HCT116 (cell line): Measurements from ENCODE around the gene KRT33A. TPM values are rescaled to one million over a fixed set of nuclear protein-coding genes. Genes with fewer than 3 reads are reported as not detected.

ENCODE experiments used
- ATAC-seq: fragments of 200-7000 bp; cut with Tn5 transposase; 2 replicates; pipeline ENCODE4 v1.9.1; 2020; ENCODE audit warnings: mild to moderate bottlenecking, moderate library complexity
- BruUV-seq: library from RNA; stranded (reverse); fragments of 400-500 nt; replicated peaks from 2 replicates; lab custom pipeline; 2021; lab: Mats Ljungman, UMichigan
- CTCF ChIA-PET: fragments of 300-600 bp; sonication (Branson Sonifier 250); formaldehyde crosslinking; loops from one replicate; lab custom pipeline; 2021; ENCODE audit warnings: antibody characterized with exemption; lab: Charles Lee
- POLR2A ChIA-PET: fragments of 300-600, 350-600 bp; sonication (Branson Sonifier 250); formaldehyde crosslinking; loops from one replicate; lab custom pipeline; 2021; ENCODE audit warnings: antibody characterized with exemption; lab: Charles Lee
- RAD21 ChIA-PET, 2 experiments: fragments of 300-600 bp; sonication (Branson Sonifier 250); formaldehyde crosslinking; loops; one replicate each; lab custom pipeline; 2023; ENCODE audit warnings: low total read pairs in 2 of 2; ENCODE audit not compliant: uncharacterized antibody in 2 of 2, unreplicated experiment in 2 of 2, low non-redundant PET in 1 of 2; lab: Charles Lee
- DNase-seq: peaks from one replicate; pipeline ENCODE4 v3.0.0-alpha.2; 2010; ENCODE audit warnings: low read depth, low spot score
- H2AFZ ChIP-seq: fragments of 200-600 bp; shearing (Covaris generic), sonication (generic); 2 replicates; pipeline ENCODE4 v1.6.1; 2017; ENCODE audit warnings: low read depth, mixed run types, mixed read lengths, antibody characterized with exemption, low read length; ENCODE audit not compliant: poor library complexity, severe bottlenecking
- H3K27ac ChIP-seq: 2 replicates; pipeline ENCODE4 v1.5.1; 2012; ENCODE audit warnings: low read depth, low read length
- H3K27me3 ChIP-seq: fragments of 200-600 bp; sonication (generic); 2 replicates; pipeline ENCODE4 v1.6.1; 2016; ENCODE audit warnings: mixed run types, low read length, mixed read lengths; ENCODE audit not compliant: insufficient read depth
- H3K36me3 ChIP-seq, 2 experiments: fragments of 200-500 bp in 1 of 2; fragments of 200-600 bp in 1 of 2; sonication (Bioruptor generic) in 1 of 2; sonication (generic) in 1 of 2; 2 replicates each; pipeline versions ENCODE4 v1.5.1 to v1.6.1; 2014 to 2016; ENCODE audit warnings: low read length in 2 of 2, inconsistent platforms in 1 of 2, mixed read lengths in 1 of 2, mixed run types in 1 of 2; ENCODE audit not compliant: insufficient read depth in 2 of 2, control insufficient read depth in 1 of 2
- H3K4me1 ChIP-seq, 2 experiments: fragments of 200-600 bp in 1 of 2; sonication (generic) in 1 of 2; 2 replicates each; pipeline versions ENCODE4 v1.5.1 to v1.6.1; 2012 to 2017; ENCODE audit warnings: low read length in 2 of 2, inconsistent platforms in 1 of 2, mild to moderate bottlenecking in 1 of 2, mixed read lengths in 1 of 2, mixed run types in 1 of 2, moderate library complexity in 1 of 2; ENCODE audit not compliant: insufficient read depth in 2 of 2, control insufficient read depth in 1 of 2
- H3K4me2 ChIP-seq: fragments of 200-600 bp; sonication (generic); 2 replicates; pipeline ENCODE4 v1.6.1; 2017; ENCODE audit warnings: mixed run types, low read length, mixed read lengths
- H3K4me3 ChIP-seq, 2 experiments: fragments of 200-600 bp in 1 of 2; sonication (generic) in 1 of 2; replicated peaks in 1 of 2; 2 replicates each; pipeline ENCODE4 v1.5.1; 2011 to 2016; ENCODE audit warnings: low read length in 2 of 2, control low read depth in 1 of 2, low read depth in 1 of 2, mild to moderate bottlenecking in 1 of 2, mixed read lengths in 1 of 2, mixed run types in 1 of 2
- H3K79me2 ChIP-seq: fragments of 200-600 bp; sonication (generic); 2 replicates; pipeline ENCODE4 v1.6.1; 2017; ENCODE audit warnings: mild to moderate bottlenecking, mixed run types, low read length, moderate library complexity, mixed read lengths; ENCODE audit not compliant: insufficient read depth
- H3K9ac ChIP-seq: fragments of 200-600 bp; sonication (generic); 2 replicates; pipeline ENCODE4 v1.6.1; 2016; ENCODE audit warnings: low read length, mixed read lengths
- H3K9me2 ChIP-seq: fragments of 200-600 bp; sonication (generic), shearing (Covaris generic); 2 replicates; pipeline ENCODE4 v1.6.1; 2017; ENCODE audit warnings: mixed run types, mild to moderate bottlenecking, moderate library complexity; ENCODE audit not compliant: insufficient read depth
- H3K9me3 ChIP-seq, 2 experiments: fragments of 200-500 bp in 1 of 2; fragments of 200-600 bp in 1 of 2; sonication (Bioruptor generic) in 1 of 2; sonication (generic) in 1 of 2; 2 replicates each; pipeline ENCODE4 v1.6.1; 2014 to 2017; ENCODE audit warnings: low read length in 2 of 2, mixed read lengths in 2 of 2, inconsistent platforms in 1 of 2, low read depth in 1 of 2, mild to moderate bottlenecking in 1 of 2, mixed run types in 1 of 2, moderate library complexity in 1 of 2; ENCODE audit not compliant: control insufficient read depth in 1 of 2, insufficient read depth in 1 of 2
- H4K20me1 ChIP-seq: fragments of 200-600 bp; sonication (generic), shearing (Covaris generic); 2 replicates; pipeline ENCODE4 v1.6.1; 2017; ENCODE audit warnings: mixed run types, mild to moderate bottlenecking, moderate library complexity; ENCODE audit not compliant: insufficient read depth
- ATF3 ChIP-seq: IDR thresholded peaks from 2 replicates; pipeline ENCODE4 v1.6.1; 2012
- CBX3 ChIP-seq: IDR thresholded peaks from 2 replicates; pipeline ENCODE4 v1.6.1; 2012; ENCODE audit warnings: low read depth
- CTCF ChIP-seq, 3 experiments: fragments of 200-600 bp in 1 of 3; sonication (generic) in 1 of 3; IDR thresholded peaks in 2 of 3; conservative IDR thresholded peaks in 1 of 3; 2 replicates each; pipeline ENCODE4 v1.5.1; 2012 to 2017; ENCODE audit warnings: low read depth in 2 of 3, low read length in 2 of 3, antibody characterized with exemption in 1 of 3, borderline replicate concordance in 1 of 3, control low read depth in 1 of 3, mild to moderate bottlenecking in 1 of 3, mixed read lengths in 1 of 3, mixed run types in 1 of 3, moderate library complexity in 1 of 3; ENCODE audit not compliant: insufficient read depth in 1 of 3
- EGR1 ChIP-seq: IDR thresholded peaks from 2 replicates; pipeline ENCODE4 v1.6.1; 2012; ENCODE audit warnings: low read depth
- ELF1 ChIP-seq: IDR thresholded peaks from 2 replicates; pipeline ENCODE4 v1.6.1; 2012; ENCODE audit warnings: low read depth, borderline replicate concordance
- EZH2phosphoT487 ChIP-seq: fragments of 200-600 bp; IDR thresholded peaks from 2 replicates; pipeline ENCODE4 v1.6.1; 2018; ENCODE audit warnings: antibody characterized with exemption, borderline replicate concordance
- JUND ChIP-seq: IDR thresholded peaks from 2 replicates; pipeline ENCODE4 v1.6.1; 2012
- POLR2A ChIP-seq: IDR thresholded peaks from 2 replicates; pipeline ENCODE4 v1.7.0; 2011; ENCODE audit warnings: borderline replicate concordance; ENCODE audit not compliant: insufficient read depth, insufficient read length; ENCODE audit errors: extremely low read depth
- POLR2AphosphoS5 ChIP-seq: IDR thresholded peaks from 2 replicates; pipeline ENCODE4 v1.6.1; 2011; ENCODE audit warnings: mild to moderate bottlenecking, low read depth, low read length, moderate library complexity
- RAD21 ChIP-seq: IDR thresholded peaks from 2 replicates; pipeline ENCODE4 v1.6.1; 2012; ENCODE audit warnings: low read depth, mild to moderate bottlenecking
- SP1 ChIP-seq: IDR thresholded peaks from 2 replicates; pipeline ENCODE4 v1.6.1; 2012; ENCODE audit warnings: low read depth
- SRF ChIP-seq: IDR thresholded peaks from 2 replicates; pipeline ENCODE4 v1.6.1; 2012; ENCODE audit warnings: low read depth
- TCF7L2 ChIP-seq: IDR thresholded peaks from 2 replicates; pipeline ENCODE4 v1.7.0; 2011; ENCODE audit warnings: borderline replicate concordance, inconsistent platforms; ENCODE audit not compliant: insufficient read depth, insufficient read length; ENCODE audit errors: extremely low read depth
- YY1 ChIP-seq: IDR thresholded peaks from 2 replicates; pipeline ENCODE4 v1.6.1; 2011; ENCODE audit warnings: low read length, low read depth, moderate library complexity, mild to moderate bottlenecking; ENCODE audit not compliant: insufficient replicate concordance; ENCODE audit errors: extremely low read depth
- intact Hi-C: fragments of 100-400 bp; cut with micrococcal nuclease; formaldehyde crosslinking; loops from 2 replicates; pipeline ENCODE4 v1.10.0; 2022
- total RNA-seq: library from RNA; stranded (reverse); gene quantifications from one replicate; pipeline ENCODE4 v1.2.1, GENCODE V29; 2021; ENCODE audit not compliant: unreplicated experiment
- TF ChIP-seq, protein P1 (sequence below): IDR thresholded peaks from 2 replicates; pipeline ENCODE4 v1.6.1; 2012

KRT33A gene
- total RNA-seq, 1 experiment from 2014 or later, result not detected

GRCh38 chr17:41307647-41308046 lies 43.0 kb downstream of the KRT33A start:
- H3K4me1 ChIP-seq, result no peaks in the 10 kb centered on the region
- no TSS peak for BruUV-seq
- TF ChIP-seq YY1 (no peak), CBX3 (no peak), ELF1 (no peak), ATF3 (no peak), EGR1 (no peak), SRF (no peak), CTCF (IDR thresholded peaks at IDR 0.05 in 2 of 3, conservative IDR thresholded peaks at IDR 0.05 in 1 of 3; ENCODE audit: borderline replicate concordance in 1 of 3, insufficient read depth in 1 of 3, low read depth in 2 of 3, low read length in 2 of 3) (no peak), SP1 (no peak)
- intact Hi-C loops, result no loop called here
- no peaks in the 10 kb centered on the region for H3K79me2 ChIP-seq
- no peaks in the 10 kb centered on the region for H3K27me3 ChIP-seq
- no peak overlapping the region for H3K9ac ChIP-seq
- no peak overlapping the region for H3K27ac ChIP-seq
- RAD21 ChIA-PET, result no interaction called here
- ATAC-seq (no peak), DNase-seq (no peak)
- H3K4me2 ChIP-seq, result no peak overlapping the region
- H3K36me3 ChIP-seq, result no peaks in the 10 kb centered on the region
- no peak overlapping the region for H2AFZ ChIP-seq
- CTCF ChIA-PET, result no interaction called here
- H3K9me3 ChIP-seq, result no peaks in the 10 kb centered on the region
- no peaks in the 10 kb centered on the region for H4K20me1 ChIP-seq
- POLR2A ChIA-PET, result no interaction called here
- H3K4me3 ChIP-seq, result no peak overlapping the region
- H3K9me2 ChIP-seq, result no peaks in the 10 kb centered on the region

- intact Hi-C loops, result no loop called here
- no peak for DNase-seq
- Histone ChIP-seq H3K4me3 (no peak overlapping the region), H3K9me3 (peaks cover 0 to 14% of the 10 kb centered on the region in 2 experiments; a peak in 1 of 4 replicates), H3K4me2 (no peak overlapping the region), H3K9ac (no peak overlapping the region), H3K27ac (no peak overlapping the region), H3K36me3 (no peaks in the 10 kb centered on the region), H3K27me3 (no peaks in the 10 kb centered on the region), H3K4me1 (no peaks in the 10 kb centered on the region), H4K20me1 (no peaks in the 10 kb centered on the region), H3K9me2 (no peaks in the 10 kb centered on the region), H2AFZ (no peak overlapping the region), H3K79me2 (no peaks in the 10 kb centered on the region)
- no peak for ATAC-seq
- ChIA-PET CTCF (no interaction called here), RAD21 (no interaction called here), POLR2A (no interaction called here)
- no TSS peak for BruUV-seq
- TF ChIP-seq EZH2phosphoT487 (no peak), YY1 (no peak), SP1 (no peak), CTCF (IDR thresholded peaks at IDR 0.05 in 2 of 3, conservative IDR thresholded peaks at IDR 0.05 in 1 of 3; ENCODE audit: borderline replicate concordance in 1 of 3, insufficient read depth in 1 of 3, low read depth in 2 of 3, low read length in 2 of 3) (no peak), RAD21 (no peak), POLR2A (no peak), ELF1 (no peak), SRF (no peak), JUND (no peak), ATF3 (no peak), TCF7L2 (no peak), POLR2AphosphoS5 (no peak)
- TF ChIP-seq, protein P1, sequence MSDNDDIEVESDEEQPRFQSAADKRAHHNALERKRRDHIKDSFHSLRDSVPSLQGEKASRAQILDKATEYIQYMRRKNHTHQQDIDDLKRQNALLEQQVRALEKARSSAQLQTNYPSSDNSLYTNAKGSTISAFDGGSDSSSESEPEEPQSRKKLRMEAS, result no peak
These were observed 46.5 kb downstream of the KRT33A start for GRCh38 chr17:41304091-41304490.
